Epithelial cell of proximal tubule (primary cell): ENCODE measurements around the gene PCED1A. TPM values are rescaled to one million over a fixed set of nuclear protein-coding genes. Genes with fewer than 3 reads are reported as not detected.
"Not testable (repeated sequence)": the region's sequence is repeated elsewhere in the genome, so short reads cannot be mapped to it uniquely, and the experiment has no call there.

ENCODE experiments used
- DNase-seq: peaks from one replicate; pipeline ENCODE4 v3.0.0-alpha.2; 2011; ENCODE audit warnings: low read depth
- H3K4me3 ChIP-seq: 2 replicates; pipeline ENCODE4 v1.5.1; 2011; ENCODE audit warnings: low read depth, mild to moderate bottlenecking, low read length
- CTCF ChIP-seq: conservative IDR thresholded peaks from 2 replicates; pipeline ENCODE4 v1.5.1; 2012; ENCODE audit warnings: low read depth, mild to moderate bottlenecking, low read length
- total RNA-seq: library from RNA; depleted of rRNA; stranded (reverse); fragments of >200 nt; gene quantifications from 2 replicates; pipeline ENCODE4 v1.2.3, GENCODE V29; 2015

PCED1A gene
- total RNA-seq, 1 donor from 2014 or later: 37.5 TPM

- TF ChIP-seq CTCF: no peak
- H3K4me3 ChIP-seq: no peak within 1 kb of the TSS
- DNase-seq: peak; percentile 83
These were observed 25.8 kb downstream of the PCED1A start, which contains the start of gene C20orf141 for GRCh38 chr20:2814587-2815051. Gene C20orf141 (plus strand): TSS chr20:2814987. CDS start chr20:2815185, 198 bp downstream.

GRCh38 chr20:2814076-2814475 is 26.4 kb downstream of the PCED1A start:
- no peak overlapping the region for H3K4me3 ChIP-seq
- DNase-seq: no peak
- TF ChIP-seq CTCF: no peak

GRCh38 chr20:2812189-2812588 is 28.3 kb downstream of the PCED1A start:
- no peak for TF ChIP-seq CTCF
- DNase-seq: no peak
- H3K4me3 ChIP-seq: no peak overlapping the region

DNA sequence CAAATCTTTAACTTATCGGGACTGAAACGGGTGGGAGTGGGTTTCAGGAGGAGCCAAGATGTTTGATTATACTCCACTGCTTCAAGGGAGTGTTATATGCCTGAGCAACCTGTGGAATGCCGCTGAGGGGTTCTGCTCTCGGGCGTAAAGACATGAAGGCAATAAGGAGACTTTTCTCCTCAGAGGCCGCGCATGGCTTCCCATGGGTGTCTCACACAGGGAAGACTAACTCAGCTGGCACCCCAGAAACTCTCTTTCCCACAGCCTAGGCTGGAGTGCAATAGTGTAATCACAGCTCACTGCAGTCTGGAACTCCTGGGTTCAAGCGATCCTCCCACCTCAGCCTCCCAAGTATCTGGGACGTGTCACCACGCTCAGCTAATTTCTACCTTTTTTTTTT is 30.8 kb downstream of the PCED1A start:
- H3K4me3 ChIP-seq: no peak overlapping the region
- DNase-seq: peak; percentile 56
- no peak for TF ChIP-seq CTCF

GRCh38 chr20:2807929-2808328 is 32.5 kb downstream of the PCED1A start:
- H3K4me3 ChIP-seq, DNase-seq: not testable (repeated sequence)

GRCh38 chr20:2807019-2807418 is 33.4 kb downstream of the PCED1A start:
- H3K4me3 ChIP-seq: no peak overlapping the region
- no peak for DNase-seq
- TF ChIP-seq CTCF: no peak

- no peak for DNase-seq
- no peak overlapping the region for H3K4me3 ChIP-seq
- TF ChIP-seq CTCF: no peak
These were observed 34.1 kb downstream of the PCED1A start for GRCh38 chr20:2806351-2806701.
